OCI-LY3 (cell line): Measurements from ENCODE around the gene LRRFIP2.

Source experiments
- H2AFZ ChIP-seq: fragments of 200-600, 300-600 bp; shearing (Covaris generic); 2 replicates; pipeline ENCODE4 v1.6.0; 2014; ENCODE audit warnings: antibody characterized with exemption, low read depth, low read length
- H3K27ac ChIP-seq: fragments of 200-600, 300-600 bp; sonication (generic); 2 replicates; pipeline ENCODE4 v1.5.1; 2014; ENCODE audit warnings: mild to moderate bottlenecking, low read length, moderate library complexity, mixed read lengths
- H3K27me3 ChIP-seq: fragments of 200-600, 300-600 bp; sonication (generic); 2 replicates; pipeline ENCODE4 v1.6.1; 2014; ENCODE audit warnings: low read depth, low read length, mixed read lengths
- H3K36me3 ChIP-seq: fragments of 200-600, 300-600 bp; sonication (generic); replicated peaks from 2 replicates; pipeline ENCODE3; 2014; ENCODE audit warnings: low read depth, low read length, mixed read lengths
- H3K4me1 ChIP-seq: fragments of 300-600, 200-600 bp; sonication (generic); 2 replicates; pipeline ENCODE4 v1.6.1; 2014; ENCODE audit warnings: low read length, mixed read lengths
- H3K4me2 ChIP-seq: fragments of 200-600, 300-600 bp; sonication (generic); 2 replicates; pipeline ENCODE4 v1.6.1; 2014; ENCODE audit warnings: low read length, mixed read lengths
- H3K4me3 ChIP-seq: fragments of 300-600, 200-600 bp; sonication (generic); 2 replicates; pipeline ENCODE4 v1.5.1; 2014; ENCODE audit warnings: antibody characterized with exemption, mild to moderate bottlenecking, low read length, moderate library complexity
- H3K79me2 ChIP-seq: fragments of 300-600, 200-600 bp; shearing (Covaris generic); 2 replicates; pipeline ENCODE4 v1.6.1; 2014; ENCODE audit warnings: mild to moderate bottlenecking, low read length, mixed read lengths
- H3K9ac ChIP-seq: fragments of 300-600, 200-600 bp; shearing (Covaris generic); 2 replicates; pipeline ENCODE4 v1.6.0; 2014; ENCODE audit warnings: mild to moderate bottlenecking, low read length, moderate library complexity
- H3K9me3 ChIP-seq: fragments of 200-600, 300-600 bp; shearing (Covaris generic); 2 replicates; pipeline ENCODE4 v1.6.1; 2014; ENCODE audit warnings: low read length, mixed read lengths; ENCODE audit not compliant: insufficient read depth
- H4K20me1 ChIP-seq: fragments of 200-600, 300-600 bp; sonication (generic); 2 replicates; pipeline ENCODE4 v1.6.1; 2016; ENCODE audit warnings: low read length, mixed read lengths; ENCODE audit not compliant: insufficient read depth
- EZH2phosphoT487 ChIP-seq: fragments of 200-600 bp; shearing (Covaris generic); IDR thresholded peaks from 2 replicates; pipeline ENCODE4 v1.6.1; 2018; ENCODE audit warnings: antibody characterized with exemption, mixed run types, low read depth
- TF ChIP-seq, protein P1 (sequence below): fragments of 200-600, 300-600 bp; sonication (generic); IDR thresholded peaks from 2 replicates; pipeline ENCODE4 v1.5.1; 2014; ENCODE audit warnings: antibody characterized with exemption, low read length, low read depth

Gene LRRFIP2

DNA sequence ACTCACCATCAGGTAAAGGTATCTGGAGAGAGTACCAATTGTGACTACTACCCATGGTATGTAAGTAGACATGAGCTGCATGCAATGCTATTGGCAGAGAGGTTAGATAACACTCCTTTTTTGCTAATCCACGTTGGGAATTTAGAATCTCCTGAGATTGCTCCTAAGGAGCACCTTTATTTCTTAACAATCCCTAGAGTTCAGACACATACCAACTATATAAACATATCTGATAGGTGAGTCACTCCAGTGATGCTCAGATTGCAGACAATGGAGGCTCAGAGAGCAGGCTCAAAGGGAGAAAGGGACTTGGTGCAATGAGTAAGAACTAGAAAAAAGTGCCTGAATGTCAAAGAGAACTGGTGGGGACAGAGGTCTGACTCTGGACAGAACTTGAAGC is 47.0 kb upstream of the LRRFIP2 start:
- no peak overlapping the region for H3K9ac ChIP-seq
- H3K27me3 ChIP-seq, result peaks cover 17% of the 10 kb centered on the region; the same call in 1 of the 2 replicates
- H4K20me1 ChIP-seq, result no peaks in the 10 kb centered on the region
- no peaks in the 10 kb centered on the region for H3K36me3 ChIP-seq
- H3K4me2 ChIP-seq, result no peak overlapping the region
- H3K79me2 ChIP-seq, result no peaks in the 10 kb centered on the region
- no peak overlapping the region for H3K27ac ChIP-seq
- no peak for TF ChIP-seq EZH2phosphoT487
- TF ChIP-seq, protein P1, sequence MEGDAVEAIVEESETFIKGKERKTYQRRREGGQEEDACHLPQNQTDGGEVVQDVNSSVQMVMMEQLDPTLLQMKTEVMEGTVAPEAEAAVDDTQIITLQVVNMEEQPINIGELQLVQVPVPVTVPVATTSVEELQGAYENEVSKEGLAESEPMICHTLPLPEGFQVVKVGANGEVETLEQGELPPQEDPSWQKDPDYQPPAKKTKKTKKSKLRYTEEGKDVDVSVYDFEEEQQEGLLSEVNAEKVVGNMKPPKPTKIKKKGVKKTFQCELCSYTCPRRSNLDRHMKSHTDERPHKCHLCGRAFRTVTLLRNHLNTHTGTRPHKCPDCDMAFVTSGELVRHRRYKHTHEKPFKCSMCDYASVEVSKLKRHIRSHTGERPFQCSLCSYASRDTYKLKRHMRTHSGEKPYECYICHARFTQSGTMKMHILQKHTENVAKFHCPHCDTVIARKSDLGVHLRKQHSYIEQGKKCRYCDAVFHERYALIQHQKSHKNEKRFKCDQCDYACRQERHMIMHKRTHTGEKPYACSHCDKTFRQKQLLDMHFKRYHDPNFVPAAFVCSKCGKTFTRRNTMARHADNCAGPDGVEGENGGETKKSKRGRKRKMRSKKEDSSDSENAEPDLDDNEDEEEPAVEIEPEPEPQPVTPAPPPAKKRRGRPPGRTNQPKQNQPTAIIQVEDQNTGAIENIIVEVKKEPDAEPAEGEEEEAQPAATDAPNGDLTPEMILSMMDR, result no peak
- H3K4me1 ChIP-seq, result peaks cover 9% of the 10 kb centered on the region
- no peaks in the 10 kb centered on the region for H3K9me3 ChIP-seq
- no peak overlapping the region for H2AFZ ChIP-seq
- no peak overlapping the region for H3K4me3 ChIP-seq

DNA sequence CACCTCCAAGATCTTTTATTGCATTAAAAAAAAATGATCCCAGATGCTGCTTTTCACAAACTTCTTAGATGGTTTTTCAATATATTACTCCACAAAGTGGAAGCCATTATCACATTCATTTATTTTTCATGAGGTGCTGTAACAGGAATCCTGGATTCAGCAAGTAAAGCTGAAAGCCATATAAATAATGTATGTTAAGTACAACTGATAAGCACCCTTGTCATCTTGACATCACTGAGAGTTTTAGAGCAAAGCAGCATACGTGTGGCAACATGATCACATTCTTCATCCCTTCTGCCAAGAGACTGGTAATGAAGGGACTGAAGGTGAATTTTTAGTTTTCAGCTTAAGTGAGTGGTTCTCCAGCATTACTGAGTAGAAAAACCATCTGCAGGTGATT is 44.9 kb upstream of the LRRFIP2 start:
- Histone ChIP-seq H2AFZ (no peak overlapping the region), H3K4me3 (no peak overlapping the region), H3K9ac (no peak overlapping the region), H3K4me1 (peaks cover 9% of the 10 kb centered on the region), H3K9me3 (no peaks in the 10 kb centered on the region), H4K20me1 (no peaks in the 10 kb centered on the region), H3K36me3 (no peaks in the 10 kb centered on the region), H3K27ac (no peak overlapping the region), H3K27me3 (0 out of 2 replicates have a peak, but pooled peaks cover 6% of the 10 kb centered on the region), H3K79me2 (no peaks in the 10 kb centered on the region), H3K4me2 (no peak overlapping the region)
- TF ChIP-seq, protein P1, result no peak
- TF ChIP-seq EZH2phosphoT487, result no peak

DNA sequence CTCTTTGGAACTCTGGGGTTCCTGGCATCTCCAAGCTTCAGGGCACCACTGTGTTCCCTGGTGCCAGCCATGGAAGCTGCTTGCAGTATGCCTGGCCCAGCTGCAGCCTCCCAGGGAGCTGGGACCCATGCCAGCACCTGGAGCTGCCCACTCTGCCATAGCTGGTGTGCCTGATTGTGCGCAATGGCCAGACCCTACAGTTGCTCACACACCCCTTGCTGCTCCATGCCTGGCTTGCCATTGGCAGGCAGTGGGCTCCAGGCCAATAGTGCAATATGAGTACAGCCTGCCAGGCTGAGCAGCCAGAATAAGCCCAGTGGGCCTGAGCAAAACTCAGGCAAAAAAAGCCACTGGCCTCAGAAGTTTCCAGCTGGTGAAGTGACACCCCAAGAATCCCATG is 43.8 kb upstream of the LRRFIP2 start:
- Histone ChIP-seq H3K4me1 (peaks cover 5% of the 10 kb centered on the region), H4K20me1 (no peaks in the 10 kb centered on the region), H3K79me2 (no peaks in the 10 kb centered on the region), H3K4me3 (no peak overlapping the region), H3K4me2 (no peak overlapping the region), H3K9ac (no peak overlapping the region), H2AFZ (no peak overlapping the region), H3K27me3 (0 out of 2 replicates have a peak, but pooled peaks cover 3% of the 10 kb centered on the region), H3K36me3 (no peaks in the 10 kb centered on the region), H3K27ac (no peak overlapping the region), H3K9me3 (no peaks in the 10 kb centered on the region)
- TF ChIP-seq, protein P1, result no peak

DNA sequence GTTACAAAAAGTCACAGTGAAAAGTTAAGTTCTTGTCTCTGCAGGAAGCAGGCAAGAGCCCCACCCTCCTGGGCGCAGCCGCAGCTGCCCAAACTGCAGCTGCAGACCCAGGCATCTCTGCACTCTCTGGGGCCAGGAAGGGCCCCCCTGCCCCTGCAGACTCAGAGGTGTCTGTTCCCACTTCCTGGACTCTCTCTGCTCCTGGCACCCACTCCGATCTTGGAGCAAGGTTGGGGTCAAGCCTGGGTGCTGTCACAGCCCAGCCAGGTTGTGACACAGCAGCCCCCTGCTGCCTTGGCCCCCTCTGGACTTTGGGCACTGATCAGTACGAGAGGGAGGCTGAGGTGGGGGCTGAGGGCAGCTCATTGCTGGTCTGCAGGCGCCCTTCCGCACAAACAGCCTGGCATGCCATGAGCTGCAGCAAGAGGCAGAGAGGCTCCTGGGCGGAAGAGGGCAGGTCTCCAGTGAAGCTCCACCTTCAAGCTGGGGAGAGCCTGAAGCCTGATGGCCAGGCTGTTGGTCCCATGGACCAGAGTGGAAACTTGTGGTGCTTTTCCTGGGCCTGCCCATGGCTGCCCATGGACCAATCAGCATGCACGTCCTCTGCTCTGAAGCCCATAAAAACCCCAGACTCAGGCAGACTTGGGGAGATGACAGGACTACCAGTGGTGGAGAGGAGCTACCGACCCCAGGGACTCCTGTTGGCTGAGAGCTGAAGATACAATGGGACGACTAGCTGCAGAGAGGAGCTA is 42.9 kb upstream of the LRRFIP2 start:
- TF ChIP-seq, protein P1, result no peak
- no peak for TF ChIP-seq EZH2phosphoT487
- no peaks in the 10 kb centered on the region for H3K79me2 ChIP-seq
- H2AFZ ChIP-seq, result no peak overlapping the region
- no peaks in the 10 kb centered on the region for H3K9me3 ChIP-seq
- H4K20me1 ChIP-seq, result no peaks in the 10 kb centered on the region
- no peaks in the 10 kb centered on the region for H3K27me3 ChIP-seq
- H3K27ac ChIP-seq, result no peak overlapping the region
- no peaks in the 10 kb centered on the region for H3K36me3 ChIP-seq
- H3K9ac ChIP-seq, result no peak overlapping the region
- no peak overlapping the region for H3K4me3 ChIP-seq
- H3K4me1 ChIP-seq, result 0 out of 2 replicates have a peak, but pooled peaks cover 2% of the 10 kb centered on the region
- no peak overlapping the region for H3K4me2 ChIP-seq
